GM12878 (cell line): ENCODE results near the gene GFOD2. TPM values are rescaled to one million over a fixed set of nuclear protein-coding genes. Genes with fewer than 3 reads are reported as not detected.

ENCODE experiments used
- ATAC-seq: fragments of 200-7000 bp; cut with Tn5 transposase; 3 replicates; pipeline ENCODE4 v1.9.1; 2020; ENCODE audit warnings: mild to moderate bottlenecking, moderate library complexity
- BruUV-seq: library from RNA; stranded (reverse); fragments of 400-500 nt; replicated peaks from 2 replicates; lab custom pipeline; 2021; lab: Mats Ljungman, UMichigan
- CTCF ChIA-PET: fragments of 300-600 bp; sonication (Branson Sonifier 250); formaldehyde crosslinking; extraction: SDS; loops from one replicate; lab custom pipeline; 2021; ENCODE audit warnings: inconsistent platforms; lab: Yijun Ruan, JAX
- POLR2A ChIA-PET: fragments of 350-600 bp; formaldehyde crosslinking; extraction: SDS; loops from one replicate; lab custom pipeline; 2021; ENCODE audit warnings: inconsistent platforms; lab: Charles Lee
- RAD21 ChIA-PET: fragments of 300-600 bp; sonication (Branson Sonifier 250); formaldehyde crosslinking; loops from one replicate; lab custom pipeline; 2023; ENCODE audit warnings: antibody characterized with exemption; ENCODE audit not compliant: unreplicated experiment; lab: Charles Lee
- SMC1A ChIA-PET: fragments of 300-600 bp; sonication (Branson Sonifier 250); formaldehyde crosslinking; loops from one replicate; lab custom pipeline; 2023; ENCODE audit not compliant: unreplicated experiment, uncharacterized antibody; lab: Charles Lee
- DNase-seq: peaks from one replicate; pipeline ENCODE4 v3.0.0-alpha.2; 2011; ENCODE audit warnings: low read depth, low spot score
- FAIRE-seq: peaks from 3 replicates; lab custom pipeline; 2011; peaks lifted over from hg19 to GRCh38; lab: Jason Lieb, UNC
- H2AFZ ChIP-seq: 2 replicates; pipeline ENCODE4 v1.6.0; 2011; ENCODE audit warnings: low read depth, low read length, control low read depth; ENCODE audit not compliant: control insufficient read depth
- H3K27ac ChIP-seq: 2 replicates; pipeline ENCODE4 v1.5.1; 2011; ENCODE audit warnings: control low read depth; ENCODE audit not compliant: control insufficient read depth, insufficient read depth
- H3K27me3 ChIP-seq, 2 experiments: replicated peaks in 1 of 2; 2 replicates each; pipeline versions ENCODE4 v1.6.0 to v1.6.1; 2011; ENCODE audit warnings: low read length in 1 of 2; ENCODE audit not compliant: control insufficient read depth in 2 of 2, insufficient read depth in 2 of 2
- H3K36me3 ChIP-seq, 2 experiments: 2 replicates each; pipeline ENCODE4 v1.5.1; 2011; ENCODE audit warnings: low read length in 1 of 2; ENCODE audit not compliant: control insufficient read depth in 2 of 2, insufficient read depth in 2 of 2
- H3K4me1 ChIP-seq: 2 replicates; pipeline ENCODE4 v1.6.1; 2011; ENCODE audit warnings: mild to moderate bottlenecking, low read length, moderate library complexity, mixed read lengths; ENCODE audit not compliant: control insufficient read depth, insufficient read depth
- H3K4me2 ChIP-seq: 2 replicates; pipeline ENCODE4 v1.6.0; 2011; ENCODE audit warnings: control low read depth; ENCODE audit not compliant: control insufficient read depth, insufficient read depth
- H3K4me3 ChIP-seq: fragments of 200-600 bp; sonication (generic); 2 replicates; pipeline ENCODE4 v1.5.1; 2016
- H3K79me2 ChIP-seq: 2 replicates; pipeline ENCODE4 v1.6.0; 2011; ENCODE audit warnings: low read length; ENCODE audit not compliant: control insufficient read depth, insufficient read depth
- H3K9ac ChIP-seq: 2 replicates; pipeline ENCODE4 v1.8.0; 2011; ENCODE audit warnings: low read length, control low read depth, mixed read lengths; ENCODE audit not compliant: control insufficient read depth, insufficient read depth
- H3K9me3 ChIP-seq: replicated peaks from 3 replicates; pipeline ENCODE4 v1.5.1; 2011; ENCODE audit warnings: mild to moderate bottlenecking, low read length; ENCODE audit not compliant: control insufficient read depth, insufficient read depth
- H4K20me1 ChIP-seq: 2 replicates; pipeline ENCODE4 v1.6.0; 2011; ENCODE audit not compliant: control insufficient read depth, insufficient read depth
- CHD1 ChIP-seq: IDR thresholded peaks from 2 replicates; pipeline ENCODE4 v1.6.1; 2012; ENCODE audit warnings: low read depth, low read length, improper control_type of control experiment
- CREM ChIP-seq: IDR thresholded peaks from 2 replicates; pipeline ENCODE4 v1.6.1; 2014; ENCODE audit warnings: antibody characterized with exemption, low read depth
- MYB ChIP-seq: fragments of 150-350 bp; IDR thresholded peaks from 2 replicates; pipeline ENCODE4 v1.6.1; 2014; ENCODE audit warnings: mild to moderate bottlenecking, low read depth, low read length, borderline replicate concordance
- NFYA ChIP-seq: IDR thresholded peaks from 2 replicates; pipeline ENCODE4 v1.6.1; 2011; ENCODE audit warnings: low read depth, mild to moderate bottlenecking, low read length, improper control_type of control experiment, borderline replicate concordance
- POLR2AphosphoS2 ChIP-seq: IDR thresholded peaks from 2 replicates; pipeline ENCODE4 v1.6.1; 2011; ENCODE audit warnings: low read depth, mild to moderate bottlenecking, low read length, improper control_type of control experiment, moderate library complexity
- RUNX3 ChIP-seq: IDR thresholded peaks from 2 replicates; pipeline ENCODE4 v1.6.1; 2012; ENCODE audit warnings: low read length, inconsistent platforms
- TBL1XR1 ChIP-seq: IDR thresholded peaks from 2 replicates; pipeline ENCODE4 v1.6.1; 2012; ENCODE audit warnings: low read depth, low read length, improper control_type of control experiment
- ZNF274 ChIP-seq: IDR thresholded peaks from one replicate; pipeline ENCODE4 v1.8.0; 2011; ENCODE audit not compliant: insufficient read length, insufficient read depth
- ZNF622 ChIP-seq: fragments of 450-650 bp; IDR thresholded peaks from 2 replicates; pipeline ENCODE4 v1.6.1; 2017; ENCODE audit warnings: mild to moderate bottlenecking, inconsistent platforms
- ZZZ3 ChIP-seq: IDR thresholded peaks from 2 replicates; pipeline ENCODE4 v1.6.1; 2011; ENCODE audit warnings: low read depth; ENCODE audit not compliant: control insufficient read depth, insufficient read length
- WGBS: methylation state at CpG from one replicate; pipeline ENCODE4 v1.1.6; 2016; ENCODE audit warnings: low lambda C conversion rate; ENCODE audit not compliant: insufficient replicate concordance, insufficient coverage; ENCODE audit errors: missing lambda C conversion rate; 5-methylcytosine and 5-hydroxymethylcytosine counted together
- in situ Hi-C: fragments of 300-500 bp; cut with MboI; formaldehyde crosslinking; loops from 9 replicates; pipeline ENCODE4 v1.14.3; 2018; ENCODE audit warnings: mixed read lengths
- intact Hi-C: fragments of 100-400 bp; cut with micrococcal nuclease; formaldehyde crosslinking; loops from one replicate; pipeline ENCODE4 v1.14.2; 2022; ENCODE audit not compliant: unreplicated experiment
- polyA plus RNA-seq, 11 experiments: library from polyadenylated mRNA; depleted of rRNA in 4 of 11; unstranded in 6 of 11; stranded (reverse) in 5 of 11; fragments of >200 nt; fragmentation: Nextera tagmentation in 4 of 11; fragmentation: Illumina TruSeq in 1 of 11; extraction: Ambion mirVana in 4 of 11; extraction: Trizol in 1 of 11; gene quantifications; 1 replicate in 1 of 11; 2 replicates in 10 of 11; pipeline versions ENCODE4 v1.2.1 to v1.2.3, GENCODE V29; 2011 to 2016; ENCODE audit warnings: inconsistent platforms in 2 of 11, missing spikeins in 2 of 11, low read depth in 1 of 11
- total RNA-seq, 4 experiments: library from RNA; depleted of rRNA in 3 of 4; stranded (reverse); fragments of >200 nt in 3 of 4; fragmentation: Illumina TruSeq in 1 of 4; extraction: Trizol in 1 of 4; gene quantifications; 2 replicates each; pipeline versions ENCODE4 v1.2.1 to v1.2.3, GENCODE V29; 2013 to 2021
- TF ChIP-seq, protein P1 (sequence below): fragments of 450-650 bp; formaldehyde crosslinking; IDR thresholded peaks from 2 replicates; pipeline ENCODE4 v1.4.0; 2020; ENCODE audit warnings: mild to moderate bottlenecking, moderate library complexity
- TF ChIP-seq, protein P2 (sequence below): fragments of 450-650 bp; IDR thresholded peaks from 2 replicates; pipeline ENCODE4 v1.6.1; 2017; ENCODE audit warnings: low read depth, mild to moderate bottlenecking, moderate library complexity
- TF ChIP-seq, protein P3 (sequence below): IDR thresholded peaks from 2 replicates; pipeline ENCODE4 v1.6.1; 2012; ENCODE audit warnings: low read depth, low read length, improper control_type of control experiment

Gene GFOD2
- total and polyA plus RNA-seq, 10 of the 15 experiments (the other 5 are each of a cell fraction or from before 2014, with no cell fraction given) = 2.0 to 15.9 (median 12.0) TPM

DNA sequence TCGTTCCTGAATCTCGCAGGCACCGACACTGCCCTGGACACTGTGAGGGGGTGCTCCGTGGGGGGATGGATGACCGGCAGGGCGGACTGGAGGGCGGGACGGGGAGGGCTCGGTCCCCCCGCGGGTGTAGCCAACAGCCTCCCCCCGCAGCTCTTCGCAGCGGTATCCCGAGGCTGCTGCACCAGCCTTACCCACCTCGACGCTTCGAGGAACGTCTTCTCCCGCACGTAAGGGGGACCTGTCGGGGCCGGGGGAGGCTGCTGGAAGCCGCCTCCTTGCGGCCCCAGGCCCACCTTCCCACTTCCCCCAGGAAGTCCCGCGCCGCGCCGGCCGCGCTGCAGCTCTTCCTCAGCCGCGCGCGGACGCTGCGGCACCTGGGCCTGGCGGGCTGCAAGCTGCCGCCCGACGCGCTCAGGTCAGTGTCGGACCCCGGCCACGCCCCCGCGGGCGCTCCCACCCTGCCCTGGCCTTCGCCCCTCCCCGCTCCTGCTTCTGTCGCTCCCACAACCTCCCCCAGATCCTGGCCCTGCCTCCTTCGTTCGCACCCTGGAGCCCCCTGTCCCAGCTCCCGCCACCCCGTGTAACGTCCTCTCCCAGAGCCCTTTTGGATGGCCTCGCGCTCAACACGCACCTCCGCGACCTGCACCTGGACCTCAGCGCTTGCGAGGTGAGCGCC lies 70.9 kb downstream of the GFOD2 start (continued):
- TF ChIP-seq, protein P1, sequence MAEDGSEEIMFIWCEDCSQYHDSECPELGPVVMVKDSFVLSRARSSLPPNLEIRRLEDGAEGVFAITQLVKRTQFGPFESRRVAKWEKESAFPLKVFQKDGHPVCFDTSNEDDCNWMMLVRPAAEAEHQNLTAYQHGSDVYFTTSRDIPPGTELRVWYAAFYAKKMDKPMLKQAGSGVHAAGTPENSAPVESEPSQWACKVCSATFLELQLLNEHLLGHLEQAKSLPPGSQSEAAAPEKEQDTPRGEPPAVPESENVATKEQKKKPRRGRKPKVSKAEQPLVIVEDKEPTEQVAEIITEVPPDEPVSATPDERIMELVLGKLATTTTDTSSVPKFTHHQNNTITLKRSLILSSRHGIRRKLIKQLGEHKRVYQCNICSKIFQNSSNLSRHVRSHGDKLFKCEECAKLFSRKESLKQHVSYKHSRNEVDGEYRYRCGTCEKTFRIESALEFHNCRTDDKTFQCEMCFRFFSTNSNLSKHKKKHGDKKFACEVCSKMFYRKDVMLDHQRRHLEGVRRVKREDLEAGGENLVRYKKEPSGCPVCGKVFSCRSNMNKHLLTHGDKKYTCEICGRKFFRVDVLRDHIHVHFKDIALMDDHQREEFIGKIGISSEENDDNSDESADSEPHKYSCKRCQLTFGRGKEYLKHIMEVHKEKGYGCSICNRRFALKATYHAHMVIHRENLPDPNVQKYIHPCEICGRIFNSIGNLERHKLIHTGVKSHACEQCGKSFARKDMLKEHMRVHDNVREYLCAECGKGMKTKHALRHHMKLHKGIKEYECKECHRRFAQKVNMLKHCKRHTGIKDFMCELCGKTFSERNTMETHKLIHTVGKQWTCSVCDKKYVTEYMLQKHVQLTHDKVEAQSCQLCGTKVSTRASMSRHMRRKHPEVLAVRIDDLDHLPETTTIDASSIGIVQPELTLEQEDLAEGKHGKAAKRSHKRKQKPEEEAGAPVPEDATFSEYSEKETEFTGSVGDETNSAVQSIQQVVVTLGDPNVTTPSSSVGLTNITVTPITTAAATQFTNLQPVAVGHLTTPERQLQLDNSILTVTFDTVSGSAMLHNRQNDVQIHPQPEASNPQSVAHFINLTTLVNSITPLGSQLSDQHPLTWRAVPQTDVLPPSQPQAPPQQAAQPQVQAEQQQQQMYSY (CRISPR knock-in tag) = no peak
- TF ChIP-seq ZZZ3 (no peak), RUNX3 (no peak)

DNA sequence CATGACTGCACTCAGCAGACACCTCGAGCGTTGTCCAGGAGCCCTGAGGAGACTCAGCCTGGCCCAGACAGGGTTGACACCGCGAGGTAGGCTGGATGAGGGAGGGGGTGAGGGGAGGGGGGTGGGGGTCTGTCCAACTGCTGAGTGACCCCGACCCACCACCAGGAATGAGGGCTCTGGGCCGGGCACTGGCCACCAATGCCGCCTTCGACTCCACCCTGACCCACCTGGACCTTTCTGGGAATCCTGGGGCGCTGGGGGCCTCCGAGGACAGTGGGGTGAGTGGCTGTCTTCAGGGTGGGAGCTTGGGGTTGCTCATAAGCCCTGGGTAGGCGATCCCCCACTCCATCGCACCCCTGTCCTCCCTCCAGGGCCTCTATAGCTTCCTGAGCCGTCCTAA lies 71.4 kb downstream of the GFOD2 start:
- in situ Hi-C loops (no loop called here), intact Hi-C loops (no loop called here)
- Histone ChIP-seq H3K9ac (no peak overlapping the region), H2AFZ (no peak overlapping the region), H3K27ac (no peak overlapping the region), H3K36me3 (peaks cover 0 to 3% of the 10 kb centered on the region in 2 experiments; a peak in 3 of 4 replicates), H3K27me3 (no peaks in the 10 kb centered on the region), H3K79me2 (peaks cover 11% of the 10 kb centered on the region), H3K9me3 (no peaks in the 10 kb centered on the region), H3K4me1 (peaks cover 11% of the 10 kb centered on the region; the same call in 1 of the 2 replicates), H3K4me2 (no peak overlapping the region), H4K20me1 (no peaks in the 10 kb centered on the region), H3K4me3 (no peak overlapping the region)
- TF ChIP-seq, protein P2, sequence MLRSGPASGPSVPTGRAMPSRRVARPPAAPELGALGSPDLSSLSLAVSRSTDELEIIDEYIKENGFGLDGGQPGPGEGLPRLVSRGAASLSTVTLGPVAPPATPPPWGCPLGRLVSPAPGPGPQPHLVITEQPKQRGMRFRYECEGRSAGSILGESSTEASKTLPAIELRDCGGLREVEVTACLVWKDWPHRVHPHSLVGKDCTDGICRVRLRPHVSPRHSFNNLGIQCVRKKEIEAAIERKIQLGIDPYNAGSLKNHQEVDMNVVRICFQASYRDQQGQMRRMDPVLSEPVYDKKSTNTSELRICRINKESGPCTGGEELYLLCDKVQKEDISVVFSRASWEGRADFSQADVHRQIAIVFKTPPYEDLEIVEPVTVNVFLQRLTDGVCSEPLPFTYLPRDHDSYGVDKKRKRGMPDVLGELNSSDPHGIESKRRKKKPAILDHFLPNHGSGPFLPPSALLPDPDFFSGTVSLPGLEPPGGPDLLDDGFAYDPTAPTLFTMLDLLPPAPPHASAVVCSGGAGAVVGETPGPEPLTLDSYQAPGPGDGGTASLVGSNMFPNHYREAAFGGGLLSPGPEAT = no peak
- no peak for TF ChIP-seq CREM
- TF ChIP-seq, protein P3, sequence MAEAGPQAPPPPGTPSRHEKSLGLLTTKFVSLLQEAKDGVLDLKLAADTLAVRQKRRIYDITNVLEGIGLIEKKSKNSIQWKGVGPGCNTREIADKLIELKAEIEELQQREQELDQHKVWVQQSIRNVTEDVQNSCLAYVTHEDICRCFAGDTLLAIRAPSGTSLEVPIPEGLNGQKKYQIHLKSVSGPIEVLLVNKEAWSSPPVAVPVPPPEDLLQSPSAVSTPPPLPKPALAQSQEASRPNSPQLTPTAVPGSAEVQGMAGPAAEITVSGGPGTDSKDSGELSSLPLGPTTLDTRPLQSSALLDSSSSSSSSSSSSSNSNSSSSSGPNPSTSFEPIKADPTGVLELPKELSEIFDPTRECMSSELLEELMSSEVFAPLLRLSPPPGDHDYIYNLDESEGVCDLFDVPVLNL = no peak
- no peak for TF ChIP-seq TBL1XR1
- TF ChIP-seq MYB = no peak
- TF ChIP-seq CHD1 = no peak
- no peak for TF ChIP-seq ZNF274
- no peak for TF ChIP-seq POLR2AphosphoS2
- TF ChIP-seq ZNF622 = no peak
- TF ChIP-seq NFYA = no peak
- ATAC-seq (no peak), DNase-seq (no peak), FAIRE-seq (no peak)
- ChIA-PET CTCF (interaction anchor here (1.5 to 9.0 kb wide), 3 partner anchors 12 to 127 kb away, joined by 4 to 138 read pairs (median 88); partner anchors contain the start of gene ACD), RAD21 (interaction anchor here (0.9 kb wide), 1 partner anchor 23 kb away, joined by 3 read pairs; no protein-coding TSS in a partner anchor), SMC1A (no interaction called here), POLR2A (no interaction called here)
- WGBS = 95% methylated on average over 13 of the region's 13 CpGs
- BruUV-seq = no TSS peak
